ENCODE results near the gene CLDN7.
A peak's percentile ranks its signal among the peaks of the same experiment; 100 is the strongest.

Gene CLDN7

DNA sequence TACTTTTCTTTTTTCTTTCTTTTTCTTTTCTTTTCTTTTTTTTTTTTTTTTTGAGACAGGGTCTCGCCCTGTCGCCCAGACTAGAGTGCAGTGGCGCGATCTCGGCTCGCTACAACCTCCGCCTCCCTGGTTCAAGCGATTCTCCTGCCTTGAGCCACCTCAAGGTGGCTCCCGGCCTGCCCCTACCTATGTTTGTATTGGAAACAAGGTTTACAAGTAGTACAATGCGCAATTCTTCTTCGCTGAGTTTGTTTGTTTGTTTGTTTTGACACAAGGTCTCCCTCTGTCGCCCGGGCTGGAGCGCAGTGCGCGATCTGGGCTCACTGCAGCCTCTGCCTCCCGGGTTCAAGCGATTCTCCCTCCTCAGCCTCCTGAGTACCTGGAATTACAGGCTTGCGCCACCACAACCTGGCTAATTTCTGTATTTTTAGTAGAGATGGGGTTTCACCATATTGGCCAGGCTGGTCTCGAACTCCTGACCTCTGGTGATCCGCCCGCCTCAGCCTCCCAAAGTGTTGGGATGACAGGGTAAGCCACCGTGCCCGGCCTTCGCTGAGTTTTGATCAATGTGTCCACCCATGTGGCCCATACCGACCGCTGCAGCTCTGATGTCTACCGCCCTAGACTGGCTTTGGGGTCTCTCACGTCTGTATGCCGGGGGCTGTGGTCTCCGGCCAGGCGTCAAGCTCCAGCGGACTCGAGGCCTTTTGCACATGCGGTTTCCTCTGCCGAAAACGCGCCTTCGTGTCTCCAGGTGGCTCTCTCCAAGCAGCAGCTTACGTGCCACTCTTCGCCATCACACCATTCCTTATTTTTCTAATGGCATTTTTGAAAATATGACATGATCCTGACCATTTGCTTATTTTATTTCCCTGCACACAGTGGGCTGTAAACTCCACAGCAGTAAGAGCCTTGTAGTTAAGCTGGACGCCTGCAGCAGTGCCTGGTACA is 33.2 kb upstream of the CLDN7 start:
- no peaks in the 10 kb centered on the region for H3K36me3 ChIP-seq
- H3K9me3 ChIP-seq = no peaks in the 10 kb centered on the region
- peaks cover 96% of the 10 kb centered on the region for H3K27me3 ChIP-seq
- H3K4me3 ChIP-seq (ENCODE audit: low read depth in 1 of 2, low read length in 1 of 2) = peak overlapping the region; percentile 40 to 64
- TF ChIP-seq, protein P1, sequence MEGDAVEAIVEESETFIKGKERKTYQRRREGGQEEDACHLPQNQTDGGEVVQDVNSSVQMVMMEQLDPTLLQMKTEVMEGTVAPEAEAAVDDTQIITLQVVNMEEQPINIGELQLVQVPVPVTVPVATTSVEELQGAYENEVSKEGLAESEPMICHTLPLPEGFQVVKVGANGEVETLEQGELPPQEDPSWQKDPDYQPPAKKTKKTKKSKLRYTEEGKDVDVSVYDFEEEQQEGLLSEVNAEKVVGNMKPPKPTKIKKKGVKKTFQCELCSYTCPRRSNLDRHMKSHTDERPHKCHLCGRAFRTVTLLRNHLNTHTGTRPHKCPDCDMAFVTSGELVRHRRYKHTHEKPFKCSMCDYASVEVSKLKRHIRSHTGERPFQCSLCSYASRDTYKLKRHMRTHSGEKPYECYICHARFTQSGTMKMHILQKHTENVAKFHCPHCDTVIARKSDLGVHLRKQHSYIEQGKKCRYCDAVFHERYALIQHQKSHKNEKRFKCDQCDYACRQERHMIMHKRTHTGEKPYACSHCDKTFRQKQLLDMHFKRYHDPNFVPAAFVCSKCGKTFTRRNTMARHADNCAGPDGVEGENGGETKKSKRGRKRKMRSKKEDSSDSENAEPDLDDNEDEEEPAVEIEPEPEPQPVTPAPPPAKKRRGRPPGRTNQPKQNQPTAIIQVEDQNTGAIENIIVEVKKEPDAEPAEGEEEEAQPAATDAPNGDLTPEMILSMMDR (IDR thresholded peaks at IDR 0.05) = no peak
- H3K4me1 ChIP-seq (ENCODE audit: control insufficient read depth in 1 of 2, insufficient read depth in 1 of 2, low read depth in 1 of 2, low read length in 1 of 2) = peaks cover 18 to 26% of the 10 kb centered on the region in 2 experiments
- H3K27ac ChIP-seq = no peak overlapping the region

GRCh38 chr17:7294614-7295153 is 32.4 kb upstream of the CLDN7 start, which contains the start of gene YBX2:
Gene YBX2 (minus strand): TSS chr17:7294639. CDS start chr17:7294500, 139 bp downstream.
- no peaks in the 10 kb centered on the region for H3K36me3 ChIP-seq
- peaks cover 96% of the 10 kb centered on the region for H3K27me3 ChIP-seq
- H3K4me1 ChIP-seq (ENCODE audit: control insufficient read depth in 1 of 2, insufficient read depth in 1 of 2, low read depth in 1 of 2, low read length in 1 of 2) = peaks cover 18 to 26% of the 10 kb centered on the region in 2 experiments
- peak within 1 kb of the TSS; percentile 40 to 64 for H3K4me3 ChIP-seq (ENCODE audit: low read depth in 1 of 2, low read length in 1 of 2)
- TF ChIP-seq, protein P1 (IDR thresholded peaks at IDR 0.05) = no peak
- H3K9me3 ChIP-seq = no peaks in the 10 kb centered on the region
- H3K27ac ChIP-seq = no peak within 1 kb of the TSS

- H3K9me3 ChIP-seq = no peaks in the 10 kb centered on the region
- H3K27ac ChIP-seq = no peak overlapping the region
- H3K27me3 ChIP-seq = peaks cover 97% of the 10 kb centered on the region
- H3K4me1 ChIP-seq (ENCODE audit: control insufficient read depth in 1 of 2, insufficient read depth in 1 of 2, low read depth in 1 of 2, low read length in 1 of 2) = peaks cover 18 to 26% of the 10 kb centered on the region in 2 experiments
- TF ChIP-seq, protein P1 (IDR thresholded peaks at IDR 0.05) = no peak
- no peaks in the 10 kb centered on the region for H3K36me3 ChIP-seq
- H3K4me3 ChIP-seq (ENCODE audit: low read depth in 1 of 2, low read length in 1 of 2) = peak overlapping the region; percentile 40 to 64
Measured at GRCh38 chr17:7293816-7294613, 31.7 kb upstream of the CLDN7 start.

GRCh38 chr17:7293159-7293558 is 30.9 kb upstream of the CLDN7 start:
- Histone ChIP-seq H3K9me3 (no peaks in the 10 kb centered on the region), H3K36me3 (no peaks in the 10 kb centered on the region), H3K27ac (no peak overlapping the region), H3K4me3 (ENCODE audit: low read depth in 1 of 2, low read length in 1 of 2) (no peak overlapping the region), H3K4me1 (ENCODE audit: control insufficient read depth in 1 of 2, insufficient read depth in 1 of 2, low read depth in 1 of 2, low read length in 1 of 2) (peaks cover 18 to 26% of the 10 kb centered on the region in 2 experiments), H3K27me3 (peaks cover 97% of the 10 kb centered on the region)
- TF ChIP-seq, protein P1 (IDR thresholded peaks at IDR 0.05) = no peak

DNA sequence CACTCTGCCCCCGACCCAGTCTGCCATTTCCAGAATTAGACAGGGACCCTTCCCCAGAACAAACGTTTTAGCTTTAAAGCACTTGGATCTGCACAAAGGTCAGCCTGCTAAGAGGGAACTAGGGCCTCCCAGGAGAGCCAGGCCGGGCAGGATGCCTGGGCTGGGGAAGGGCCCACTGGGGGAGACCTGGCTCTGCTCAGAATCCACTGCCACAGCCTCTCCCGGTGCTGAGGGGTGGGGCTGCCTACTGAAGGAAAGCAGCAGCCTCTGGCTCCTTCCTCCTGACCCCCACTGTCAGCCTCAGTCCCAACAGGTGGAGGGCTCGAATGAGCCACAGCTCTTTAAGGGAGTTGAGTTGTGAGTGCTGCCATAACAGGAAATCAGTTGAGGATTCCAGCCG is 30.5 kb upstream of the CLDN7 start:
- H3K27ac ChIP-seq = no peak overlapping the region
- H3K27me3 ChIP-seq = peaks cover 97% of the 10 kb centered on the region
- peaks cover 18 to 26% of the 10 kb centered on the region in 2 experiments for H3K4me1 ChIP-seq (ENCODE audit: control insufficient read depth in 1 of 2, insufficient read depth in 1 of 2, low read depth in 1 of 2, low read length in 1 of 2)
- no peaks in the 10 kb centered on the region for H3K9me3 ChIP-seq
- TF ChIP-seq, protein P1 (IDR thresholded peaks at IDR 0.05) = no peak
- H3K36me3 ChIP-seq = no peaks in the 10 kb centered on the region
- H3K4me3 ChIP-seq (ENCODE audit: low read depth in 1 of 2, low read length in 1 of 2) = no peak overlapping the region
